ENCODE results near the gene PSMB11.

PSMB11 gene

GRCh38 chr14:23066855-23067744, 25.1 kb downstream of the PSMB11 start:
- no peak for TF ChIP-seq ZFX (IDR thresholded peaks at IDR 0.05)
- TF ChIP-seq, protein P1, sequence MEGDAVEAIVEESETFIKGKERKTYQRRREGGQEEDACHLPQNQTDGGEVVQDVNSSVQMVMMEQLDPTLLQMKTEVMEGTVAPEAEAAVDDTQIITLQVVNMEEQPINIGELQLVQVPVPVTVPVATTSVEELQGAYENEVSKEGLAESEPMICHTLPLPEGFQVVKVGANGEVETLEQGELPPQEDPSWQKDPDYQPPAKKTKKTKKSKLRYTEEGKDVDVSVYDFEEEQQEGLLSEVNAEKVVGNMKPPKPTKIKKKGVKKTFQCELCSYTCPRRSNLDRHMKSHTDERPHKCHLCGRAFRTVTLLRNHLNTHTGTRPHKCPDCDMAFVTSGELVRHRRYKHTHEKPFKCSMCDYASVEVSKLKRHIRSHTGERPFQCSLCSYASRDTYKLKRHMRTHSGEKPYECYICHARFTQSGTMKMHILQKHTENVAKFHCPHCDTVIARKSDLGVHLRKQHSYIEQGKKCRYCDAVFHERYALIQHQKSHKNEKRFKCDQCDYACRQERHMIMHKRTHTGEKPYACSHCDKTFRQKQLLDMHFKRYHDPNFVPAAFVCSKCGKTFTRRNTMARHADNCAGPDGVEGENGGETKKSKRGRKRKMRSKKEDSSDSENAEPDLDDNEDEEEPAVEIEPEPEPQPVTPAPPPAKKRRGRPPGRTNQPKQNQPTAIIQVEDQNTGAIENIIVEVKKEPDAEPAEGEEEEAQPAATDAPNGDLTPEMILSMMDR (conservative IDR thresholded peaks at IDR 0.05): no peak
- H3K27ac ChIP-seq: no peak overlapping the region

DNA sequence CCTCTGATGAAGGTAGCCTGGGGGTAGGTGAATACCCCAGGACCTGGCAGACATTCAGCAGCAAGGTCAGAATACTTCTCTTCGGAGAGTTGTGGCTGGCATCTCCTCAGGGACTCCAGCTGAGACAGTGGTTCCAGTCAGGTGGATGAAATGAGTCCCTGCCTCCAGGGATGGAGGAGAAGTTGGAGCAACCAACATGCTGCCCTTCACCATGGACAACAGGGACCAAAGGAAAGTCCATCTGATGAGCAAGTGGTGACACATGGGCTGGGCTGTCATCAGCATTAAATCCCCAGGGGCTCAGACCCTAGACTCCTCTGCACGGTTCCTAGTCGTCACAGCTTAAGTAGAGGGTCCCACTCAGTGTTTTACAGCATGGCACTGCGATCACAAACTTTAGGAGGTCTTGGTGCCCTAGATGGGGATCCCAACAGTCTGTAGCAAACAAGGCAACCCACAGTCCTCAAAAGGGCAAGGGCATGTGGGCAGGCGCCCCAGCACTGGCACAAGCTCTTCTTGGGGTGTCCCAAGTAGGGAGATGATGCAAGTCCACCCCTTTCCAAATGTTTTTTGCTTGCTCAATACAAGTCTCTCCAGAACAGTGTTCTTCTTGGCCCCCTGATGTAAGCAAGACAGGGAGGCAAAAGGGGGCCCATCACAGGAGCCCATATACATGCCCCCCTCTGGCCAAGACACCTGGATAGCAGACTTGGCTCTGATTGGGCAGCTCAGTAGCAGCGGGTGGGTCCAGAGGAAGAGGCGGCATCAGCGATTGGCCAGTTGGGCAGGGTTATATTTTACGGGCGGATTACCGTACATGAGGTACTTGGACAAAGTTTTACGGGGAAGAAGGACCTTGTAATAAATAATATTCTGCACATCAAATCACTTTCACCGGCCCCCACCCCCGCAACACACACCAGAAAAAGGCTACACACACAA, 26.1 kb downstream of the PSMB11 start:
- H3K27ac ChIP-seq: peak overlapping the region; percentile 15
- TF ChIP-seq, protein P1 (conservative IDR thresholded peaks at IDR 0.05): no peak
- TF ChIP-seq ZFX (IDR thresholded peaks at IDR 0.05): no peak

- TF ChIP-seq, protein P1 (conservative IDR thresholded peaks at IDR 0.05): peak; percentile 98
- no peak for TF ChIP-seq ZFX (IDR thresholded peaks at IDR 0.05)
- peak overlapping the region; percentile 15 for H3K27ac ChIP-seq
Observed at GRCh38 chr14:23068789-23069412, 26.9 kb downstream of the PSMB11 start.

- H3K27ac ChIP-seq: peak overlapping the region; percentile 15; the same call in 1 of the 2 replicates
- TF ChIP-seq, protein P1 (conservative IDR thresholded peaks at IDR 0.05): no peak
- no peak for TF ChIP-seq ZFX (IDR thresholded peaks at IDR 0.05)
Observed at GRCh38 chr14:23069413-23069806, 27.4 kb downstream of the PSMB11 start.

DNA sequence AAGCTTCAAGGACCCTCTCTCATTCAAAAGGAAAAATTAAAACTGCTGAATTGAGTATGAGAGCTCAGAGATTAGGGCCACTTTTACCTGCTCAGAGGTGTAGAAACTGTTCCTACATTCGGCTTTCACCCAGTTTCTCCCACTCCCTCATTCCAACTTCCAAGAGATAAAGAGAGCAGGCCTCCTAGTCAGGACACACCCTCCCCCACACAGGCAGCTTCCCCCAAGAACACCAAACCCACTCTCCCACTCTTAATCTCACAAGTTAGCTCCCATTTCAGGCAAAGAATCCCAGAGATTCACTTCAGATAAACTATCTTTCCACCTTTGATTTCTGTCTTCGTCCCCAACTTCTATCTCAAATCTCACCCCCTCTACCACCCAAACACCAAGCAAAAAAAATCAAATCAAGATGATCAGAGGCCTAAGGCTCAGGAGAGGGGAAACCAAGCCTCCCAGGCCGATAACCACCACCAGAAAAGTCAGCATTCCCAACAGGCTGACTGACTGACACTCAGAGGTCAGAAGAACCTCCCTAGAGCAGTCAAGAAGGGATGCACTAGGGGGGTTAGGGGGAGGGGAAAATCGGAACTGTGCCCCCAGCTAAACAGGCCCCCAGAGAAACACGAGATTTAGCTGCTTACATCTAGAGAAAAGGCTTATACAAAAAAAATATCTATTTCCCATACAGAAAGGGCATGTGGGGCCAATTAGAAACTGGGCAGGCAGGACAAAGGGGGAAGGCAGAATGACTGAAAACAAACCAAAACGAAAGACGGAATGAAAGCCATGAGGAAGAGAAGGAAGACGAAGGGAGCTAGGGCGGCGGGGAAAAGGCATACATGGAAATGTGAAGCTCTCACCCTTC, 28.5 kb downstream of the PSMB11 start:
- H3K27ac ChIP-seq: peak overlapping the region; percentile 87
- TF ChIP-seq, protein P1 (conservative IDR thresholded peaks at IDR 0.05): no peak
- no peak for TF ChIP-seq ZFX (IDR thresholded peaks at IDR 0.05)

GRCh38 chr14:23071244-23071920, 29.4 kb downstream of the PSMB11 start:
- H3K27ac ChIP-seq: peak overlapping the region; percentile 87
- TF ChIP-seq, protein P1 (conservative IDR thresholded peaks at IDR 0.05): no peak
- no peak for TF ChIP-seq ZFX (IDR thresholded peaks at IDR 0.05)

All from C4-2B (cell line).